Hepatocyte (in vitro differentiated cells): Measurements from ENCODE around the gene SIGLEC10. TPM values are rescaled to one million over a fixed set of nuclear protein-coding genes. Genes with fewer than 3 reads are reported as not detected.
A peak's percentile ranks its signal among the peaks of the same experiment; 100 is the strongest.

Experiments
- DNase-seq: peaks from one replicate; pipeline ENCODE4 v3.0.0-alpha.2; 2016; ENCODE audit warnings: low spot score
- H2AFZ ChIP-seq: fragments of 200-600 bp; sonication (generic); 2 replicates; pipeline ENCODE4 v1.6.0; 2016; ENCODE audit warnings: antibody characterized with exemption, mild to moderate bottlenecking
- H3K27ac ChIP-seq: fragments of 200-600 bp; sonication (generic); 2 replicates; pipeline ENCODE4 v1.5.1; 2016; ENCODE audit warnings: mild to moderate bottlenecking
- H3K27me3 ChIP-seq: fragments of 200-600 bp; sonication (generic); 2 replicates; pipeline ENCODE4 v1.6.1; 2016
- H3K36me3 ChIP-seq: fragments of 200-600 bp; sonication (generic); replicated peaks from 2 replicates; pipeline ENCODE4 v1.5.1; 2016; ENCODE audit warnings: low read depth; ENCODE audit not compliant: insufficient read depth
- H3K4me1 ChIP-seq: fragments of 200-600 bp; sonication (generic); 2 replicates; pipeline ENCODE4 v1.5.1; 2016; ENCODE audit warnings: mild to moderate bottlenecking, moderate library complexity; ENCODE audit not compliant: insufficient read depth
- H3K4me2 ChIP-seq: fragments of 200-600 bp; sonication (generic); 2 replicates; pipeline ENCODE4 v1.6.0; 2016
- H3K4me3 ChIP-seq: fragments of 200-600 bp; sonication (generic); 2 replicates; pipeline ENCODE4 v1.5.1; 2016; ENCODE audit warnings: mild to moderate bottlenecking
- H3K79me2 ChIP-seq: fragments of 200-600 bp; sonication (generic); 2 replicates; pipeline ENCODE4 v1.6.0; 2017; ENCODE audit warnings: mild to moderate bottlenecking
- H3K9me2 ChIP-seq: fragments of 200-600 bp; sonication (generic); replicated peaks from 2 replicates; pipeline ENCODE4 v1.6.0; 2017; ENCODE audit warnings: mild to moderate bottlenecking; ENCODE audit not compliant: insufficient read depth
- H3K9me3 ChIP-seq: fragments of 200-600 bp; sonication (generic); 2 replicates; pipeline ENCODE4 v1.5.1; 2016; ENCODE audit warnings: low read depth, mild to moderate bottlenecking
- H4K20me1 ChIP-seq: fragments of 200-600 bp; sonication (generic); 2 replicates; pipeline ENCODE4 v1.6.0; 2016; ENCODE audit warnings: mild to moderate bottlenecking; ENCODE audit not compliant: insufficient read depth, poor library complexity, severe bottlenecking
- EZH2 ChIP-seq: fragments of 200-600 bp; sonication (generic); IDR thresholded peaks from 2 replicates; pipeline ENCODE4 v1.6.1; 2016; ENCODE audit warnings: antibody characterized with exemption, mild to moderate bottlenecking, borderline replicate concordance
- EZH2phosphoT487 ChIP-seq: fragments of 200-600 bp; sonication (generic); IDR thresholded peaks from one replicate; pipeline ENCODE4 v1.6.1; 2018; ENCODE audit warnings: antibody characterized with exemption, mild to moderate bottlenecking, low read depth, moderate library complexity; ENCODE audit not compliant: unreplicated experiment, severe bottlenecking
- WGBS: methylation state at CpG from one replicate; pipeline ENCODE4 v1.1.6; 2016; ENCODE audit warnings: low lambda C conversion rate; ENCODE audit errors: missing lambda C conversion rate; 5-methylcytosine and 5-hydroxymethylcytosine counted together
- polyA plus RNA-seq: library from polyadenylated mRNA; unstranded; fragments of >200 nt; fragmentation: Nextera tagmentation; extraction: Ambion mirVana; gene quantifications from 2 replicates; pipeline ENCODE4 v1.2.1, GENCODE V29; 2016
- total RNA-seq: library from RNA; depleted of rRNA; stranded (reverse); fragments of >200 nt; gene quantifications from 2 replicates; pipeline ENCODE4 v1.2.3, GENCODE V29; 2014
- TF ChIP-seq, protein P1 (sequence below): fragments of 200-600 bp; sonication (generic); IDR thresholded peaks from 2 replicates; pipeline ENCODE4 v1.5.1; 2016; ENCODE audit warnings: antibody characterized with exemption, mild to moderate bottlenecking; ENCODE audit not compliant: poor library complexity

Gene SIGLEC10
- total and polyA plus RNA-seq, 2 experiments from 2014 or later, result 1.6 TPM; not detected in 1

DNA sequence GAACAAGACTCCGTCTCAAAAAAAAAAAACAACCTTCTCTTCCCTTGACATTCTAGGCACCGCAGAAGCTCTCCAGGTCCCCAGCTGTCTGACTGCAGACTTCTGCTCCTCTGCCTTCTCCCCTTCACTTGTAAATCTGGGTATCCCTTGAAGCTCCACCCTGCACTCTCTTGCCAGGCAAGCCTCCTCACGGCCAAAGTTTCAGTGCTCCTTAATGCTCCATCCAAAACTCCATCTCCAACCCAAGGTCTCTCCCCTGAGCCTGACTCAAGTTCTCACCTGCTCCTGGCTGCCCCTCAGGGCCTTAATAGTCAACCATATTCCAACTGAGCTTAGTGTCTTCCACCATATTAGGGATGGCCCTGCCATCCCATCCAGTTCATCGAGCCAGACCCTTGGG lies 47.2 kb downstream of the SIGLEC10 start:
- Histone ChIP-seq H3K4me1 (peaks cover 8% of the 10 kb centered on the region), H3K9me2 (no peaks in the 10 kb centered on the region), H3K79me2 (peaks cover 5% of the 10 kb centered on the region), H3K9me3 (no peaks in the 10 kb centered on the region), H3K4me2 (no peak overlapping the region), H3K27ac (no peak overlapping the region), H4K20me1 (no peaks in the 10 kb centered on the region), H3K27me3 (no peaks in the 10 kb centered on the region), H3K4me3 (no peak overlapping the region), H2AFZ (no peak overlapping the region), H3K36me3 (no peaks in the 10 kb centered on the region)
- 86% methylated on average over 4 of the region's 4 CpGs for WGBS
- no peak for DNase-seq
- TF ChIP-seq EZH2, result no peak
- TF ChIP-seq, protein P1, sequence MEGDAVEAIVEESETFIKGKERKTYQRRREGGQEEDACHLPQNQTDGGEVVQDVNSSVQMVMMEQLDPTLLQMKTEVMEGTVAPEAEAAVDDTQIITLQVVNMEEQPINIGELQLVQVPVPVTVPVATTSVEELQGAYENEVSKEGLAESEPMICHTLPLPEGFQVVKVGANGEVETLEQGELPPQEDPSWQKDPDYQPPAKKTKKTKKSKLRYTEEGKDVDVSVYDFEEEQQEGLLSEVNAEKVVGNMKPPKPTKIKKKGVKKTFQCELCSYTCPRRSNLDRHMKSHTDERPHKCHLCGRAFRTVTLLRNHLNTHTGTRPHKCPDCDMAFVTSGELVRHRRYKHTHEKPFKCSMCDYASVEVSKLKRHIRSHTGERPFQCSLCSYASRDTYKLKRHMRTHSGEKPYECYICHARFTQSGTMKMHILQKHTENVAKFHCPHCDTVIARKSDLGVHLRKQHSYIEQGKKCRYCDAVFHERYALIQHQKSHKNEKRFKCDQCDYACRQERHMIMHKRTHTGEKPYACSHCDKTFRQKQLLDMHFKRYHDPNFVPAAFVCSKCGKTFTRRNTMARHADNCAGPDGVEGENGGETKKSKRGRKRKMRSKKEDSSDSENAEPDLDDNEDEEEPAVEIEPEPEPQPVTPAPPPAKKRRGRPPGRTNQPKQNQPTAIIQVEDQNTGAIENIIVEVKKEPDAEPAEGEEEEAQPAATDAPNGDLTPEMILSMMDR, result no peak
- no peak for TF ChIP-seq EZH2phosphoT487

DNA sequence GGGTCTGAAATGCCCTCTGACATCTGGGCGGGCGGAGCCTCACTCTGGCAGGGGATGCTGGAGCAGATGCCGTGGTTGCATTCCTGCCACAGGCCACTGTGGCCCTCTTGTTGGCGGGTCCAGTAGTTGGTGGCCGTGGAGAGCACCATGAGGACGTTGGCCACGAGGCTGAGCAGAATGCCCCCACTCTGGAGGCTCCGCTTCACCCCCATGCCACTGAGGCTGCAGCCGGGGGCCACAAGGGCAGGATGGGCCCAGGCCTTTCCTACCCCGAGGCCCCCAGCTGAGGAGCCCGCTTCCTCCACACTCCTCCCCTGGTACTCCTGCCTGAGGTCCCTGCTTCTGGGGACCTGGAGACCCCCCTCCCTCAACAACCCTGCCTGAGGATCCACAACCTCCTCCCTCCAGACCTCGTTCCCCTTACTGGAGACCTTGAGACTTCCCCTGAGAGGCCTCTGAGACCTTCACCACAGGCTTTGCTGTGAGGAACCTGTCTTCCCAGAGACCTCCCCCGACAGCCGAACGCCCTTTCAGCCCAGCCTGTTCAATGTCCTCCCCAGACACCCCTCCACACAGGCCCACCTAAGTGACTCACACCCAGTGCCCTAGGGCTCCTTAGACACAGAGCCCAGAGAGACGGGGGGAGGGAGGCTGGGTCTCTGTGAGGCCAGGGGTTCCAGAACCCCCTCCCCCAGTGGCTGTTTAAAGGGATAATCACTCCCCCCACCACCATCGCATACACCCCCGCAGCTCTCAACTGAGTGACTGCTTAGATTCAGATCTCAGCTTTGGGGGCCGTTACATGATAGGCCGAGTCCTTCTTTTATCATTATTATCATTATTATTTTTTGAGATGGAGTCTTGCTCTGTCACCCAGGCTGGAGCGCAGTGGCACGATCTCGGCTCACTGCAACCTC lies 48.8 kb downstream of the SIGLEC10 start, which contains the start of gene CLDND2:
Gene CLDND2, minus strand, starts transcription at position 638 of the 917 bp plus-strand sequence. Its CDS starts 426 bp downstream, at position 212.
- peak within 1 kb of the TSS; percentile 51 for H2AFZ ChIP-seq
- no peaks in the 10 kb centered on the region for H3K36me3 ChIP-seq
- peak within 1 kb of the TSS; percentile 89 for H3K4me2 ChIP-seq
- H3K9me2 ChIP-seq, result no peaks in the 10 kb centered on the region
- H3K9me3 ChIP-seq, result no peaks in the 10 kb centered on the region
- peaks cover 24% of the 10 kb centered on the region for H3K4me1 ChIP-seq
- no peaks in the 10 kb centered on the region for H4K20me1 ChIP-seq
- H3K27me3 ChIP-seq, result no peaks in the 10 kb centered on the region
- DNase-seq, result no peak
- WGBS, result 73% methylated on average over 20 of the region's 23 CpGs
- peak within 1 kb of the TSS; percentile 35 for H3K4me3 ChIP-seq
- H3K27ac ChIP-seq, result peak within 1 kb of the TSS; percentile 86
- peaks cover 19% of the 10 kb centered on the region for H3K79me2 ChIP-seq
- TF ChIP-seq EZH2 (no peak), EZH2phosphoT487 (no peak)
- TF ChIP-seq, protein P1, result no peak

- TF ChIP-seq EZH2phosphoT487, result no peak
- TF ChIP-seq, protein P1, result no peak
- no peak for TF ChIP-seq EZH2
- H3K9me2 ChIP-seq, result no peaks in the 10 kb centered on the region
- H3K4me1 ChIP-seq, result peaks cover 31% of the 10 kb centered on the region
- no peaks in the 10 kb centered on the region for H3K36me3 ChIP-seq
- peak; percentile 100 for DNase-seq
- H3K4me3 ChIP-seq, result peak overlapping the region; percentile 35
- peaks cover 19% of the 10 kb centered on the region for H3K79me2 ChIP-seq
- H4K20me1 ChIP-seq, result no peaks in the 10 kb centered on the region
- H3K27me3 ChIP-seq, result no peaks in the 10 kb centered on the region
- H2AFZ ChIP-seq, result peak overlapping the region; percentile 51
- no peaks in the 10 kb centered on the region for H3K9me3 ChIP-seq
- WGBS, result under 1% methylated on average over 43 of the region's 64 CpGs
- H3K4me2 ChIP-seq, result peak overlapping the region; percentile 97
- H3K27ac ChIP-seq, result peak overlapping the region; percentile 86
Observed at GRCh38 chr19:51367565-51368365, 49.7 kb downstream of the SIGLEC10 start.
